Common myeloid progenitor, CD34-positive (primary cell): ENCODE measurements around the gene APOE.

Experiments used
- CTCF ChIA-PET: fragments of 350-600 bp; sonication (Branson Sonifier 250); formaldehyde crosslinking; loops from one replicate; lab custom pipeline; 2021; ENCODE audit warnings: antibody characterized with exemption; lab: Charles Lee
- POLR2A ChIA-PET: fragments of 350-600 bp; sonication (Branson Sonifier 250); formaldehyde crosslinking; loops from one replicate; lab custom pipeline; 2021; ENCODE audit warnings: antibody characterized with exemption; lab: Charles Lee
- DNase-seq, 3 donors: peaks; one replicate each; pipeline versions ENCODE4 v3.0.0 to v3.0.0-alpha.2; 2013
- H3K27ac ChIP-seq, 2 experiments: 1 replicate in 1 of 2; 2 replicates in 1 of 2; pipeline ENCODE4 v1.7.0; 2013; ENCODE audit warnings: inconsistent platforms in 2 of 2, low read length in 2 of 2, mild to moderate bottlenecking in 2 of 2, low read depth in 1 of 2, moderate library complexity in 1 of 2; ENCODE audit not compliant: severe bottlenecking in 2 of 2, insufficient read depth in 1 of 2, poor library complexity in 1 of 2
- H3K27me3 ChIP-seq, 5 experiments: replicated peaks in 2 of 5; 1 replicate in 3 of 5; 2 replicates in 2 of 5; pipeline versions ENCODE4 v1.6.1 to v1.7.0; 2013; ENCODE audit warnings: low read length in 4 of 5, mild to moderate bottlenecking in 2 of 5, moderate library complexity in 2 of 5, inconsistent platforms in 1 of 5; ENCODE audit not compliant: insufficient read depth in 5 of 5, control insufficient read depth in 4 of 5
- H3K36me3 ChIP-seq, 4 experiments: 1 replicate in 2 of 4; 2 replicates in 2 of 4; pipeline versions ENCODE4 v1.6.1 to v1.7.0; 2013; ENCODE audit warnings: low read length in 3 of 4, control low read depth in 1 of 4, mild to moderate bottlenecking in 1 of 4; ENCODE audit not compliant: control insufficient read depth in 4 of 4, insufficient read depth in 4 of 4
- H3K4me1 ChIP-seq, 4 experiments: 1 replicate in 3 of 4; 2 replicates in 1 of 4; pipeline versions ENCODE4 v1.6.1 to v1.7.1; 2013; ENCODE audit warnings: low read length in 3 of 4, mild to moderate bottlenecking in 3 of 4, control low read depth in 1 of 4, inconsistent platforms in 1 of 4, moderate library complexity in 1 of 4; ENCODE audit not compliant: control insufficient read depth in 4 of 4, insufficient read depth in 4 of 4; ENCODE audit errors: control extremely low read depth in 1 of 4
- H3K4me3 ChIP-seq, 7 experiments: 1 replicate in 4 of 7; 2 replicates in 3 of 7; pipeline versions ENCODE4 v1.5.1 to v1.7.0; 2013; ENCODE audit warnings: mild to moderate bottlenecking in 7 of 7, low read length in 6 of 7, moderate library complexity in 6 of 7, inconsistent platforms in 2 of 7, low read depth in 2 of 7, control low read depth in 1 of 7; ENCODE audit not compliant: insufficient read depth in 4 of 7, control insufficient read depth in 1 of 7; ENCODE audit errors: extremely low read depth in 1 of 7
- H3K9me3 ChIP-seq, 5 experiments: 1 replicate in 4 of 5; 2 replicates in 1 of 5; pipeline versions ENCODE4 v1.6.1 to v1.7.1; 2013; ENCODE audit warnings: low read length in 4 of 5, mild to moderate bottlenecking in 2 of 5, inconsistent platforms in 1 of 5, low read depth in 1 of 5, moderate library complexity in 1 of 5; ENCODE audit not compliant: control insufficient read depth in 4 of 5, insufficient read depth in 2 of 5; ENCODE audit errors: control extremely low read depth in 1 of 5
- WGBS: methylation state at CpG from one replicate; pipeline ENCODE4 v1.1.5; 2013; ENCODE audit not compliant: insufficient coverage; 5-methylcytosine and 5-hydroxymethylcytosine counted together

The APOE gene

GRCh38 chr19:44891016-44891882 is 14.3 kb upstream of the APOE start, which contains the start of gene TOMM40:
Gene TOMM40, plus strand, starts transcription at chr19:44891254. Its CDS starts 162 bp downstream, at chr19:44891416.
- WGBS, result under 1% methylated on average over 62 of the region's 81 CpGs
- peak within 1 kb of the TSS; percentile 71 to 98 (median 86) for H3K4me3 ChIP-seq
- POLR2A ChIA-PET, result interaction anchor here (0.7 to 0.9 kb wide), 4 partner anchors 23 to 200 kb away, joined by 3 to 4 read pairs (median 3); partner anchors contain the start of gene APOC1
- DNase-seq, result no peak
- H3K36me3 ChIP-seq, result peaks cover 2 to 49% (median 32%) of the 10 kb centered on the region in 4 experiments
- H3K4me1 ChIP-seq, result peaks cover 8 to 26% (median 23%) of the 10 kb centered on the region in 4 experiments
- no peaks in the 10 kb centered on the region for H3K27me3 ChIP-seq
- H3K9me3 ChIP-seq, result no peaks in the 10 kb centered on the region
- H3K27ac ChIP-seq, result peak within 1 kb of the TSS; percentile 64 to 86
- CTCF ChIA-PET, result interaction anchor here (1.8 to 2.2 kb wide), 2 partner anchors 14 to 61 kb away, joined by 6 to 8 read pairs; partner anchors contain the start of gene APOE

DNA sequence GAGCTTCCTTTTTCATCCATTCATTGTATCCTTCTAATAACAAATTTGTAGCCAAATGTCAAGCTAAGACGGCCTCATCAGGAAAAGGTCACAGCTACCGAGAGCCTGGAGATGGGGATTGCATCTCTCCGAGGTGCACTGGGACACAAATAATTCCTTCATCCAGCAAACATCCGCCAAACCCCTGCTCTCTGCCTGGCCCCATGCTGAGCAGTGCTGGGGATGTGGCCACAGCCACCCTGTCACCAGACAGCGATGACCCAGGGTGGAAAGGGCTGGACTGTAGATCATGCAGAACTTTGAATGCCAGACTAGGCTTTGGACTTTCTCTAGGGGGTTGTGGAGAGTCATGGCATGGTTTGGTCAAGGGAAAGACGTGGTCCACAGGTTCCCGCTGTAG is 12.7 kb upstream of the APOE start:
- ChIA-PET POLR2A (no interaction called here), CTCF (interaction anchor here (1.8 to 2.2 kb wide), 2 partner anchors 12 to 59 kb away, joined by 6 to 8 read pairs; partner anchors contain the start of gene APOE)
- H3K9me3 ChIP-seq, result no peaks in the 10 kb centered on the region
- peaks cover 8 to 26% (median 23%) of the 10 kb centered on the region in 4 experiments for H3K4me1 ChIP-seq
- no peaks in the 10 kb centered on the region for H3K27me3 ChIP-seq
- WGBS, result 95% methylated on average over 6 of the region's 7 CpGs
- no peak for DNase-seq
- H3K36me3 ChIP-seq, result peaks cover 5 to 56% (median 42%) of the 10 kb centered on the region in 4 experiments
- peak overlapping the region in 1 of 7 experiments; percentile 98 for H3K4me3 ChIP-seq
- H3K27ac ChIP-seq, result peak overlapping the region in 1 of 2 experiments; percentile 86

DNA sequence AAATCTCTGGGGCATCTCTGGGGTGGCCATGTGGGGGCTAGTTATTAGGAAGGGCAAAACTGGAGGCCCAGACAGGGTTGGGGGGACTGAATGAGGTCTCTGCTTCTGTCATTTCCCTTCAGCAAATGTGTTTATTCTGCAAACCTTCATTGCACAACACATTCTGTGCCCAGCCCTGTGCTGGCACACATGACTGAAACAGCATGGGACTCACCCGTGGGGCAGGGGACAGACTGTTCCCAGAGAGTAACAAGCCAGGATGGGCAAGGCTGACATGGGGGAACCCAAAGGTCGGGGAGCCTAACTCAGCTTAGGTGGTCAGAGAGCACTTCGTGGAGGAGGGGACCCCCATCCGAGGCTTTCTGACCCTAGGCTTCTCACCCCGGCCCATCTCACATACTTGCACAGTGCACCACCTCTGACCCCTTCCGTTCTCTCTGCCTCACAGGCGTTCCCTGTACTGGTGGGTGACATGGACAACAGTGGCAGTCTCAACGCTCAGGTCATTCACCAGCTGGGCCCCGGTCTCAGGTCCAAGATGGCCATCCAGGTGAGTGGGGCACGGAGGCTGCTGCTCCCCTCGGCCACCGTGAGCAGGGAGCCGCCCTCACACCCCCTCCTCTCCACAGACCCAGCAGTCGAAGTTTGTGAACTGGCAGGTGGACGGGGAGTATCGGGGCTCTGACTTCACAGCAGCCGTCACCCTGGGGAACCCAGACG is 12.1 kb upstream of the APOE start:
- no peaks in the 10 kb centered on the region for H3K27me3 ChIP-seq
- no peak overlapping the region for H3K27ac ChIP-seq
- no peak for DNase-seq
- H3K4me3 ChIP-seq, result no peak overlapping the region
- ChIA-PET POLR2A (no interaction called here), CTCF (interaction anchor here (1.4 to 2.2 kb wide), 3 partner anchors 10 to 59 kb away, joined by 5 to 8 read pairs (median 6); partner anchors contain the start of gene APOE)
- peaks cover 5 to 56% (median 45%) of the 10 kb centered on the region in 4 experiments for H3K36me3 ChIP-seq
- H3K4me1 ChIP-seq, result peaks cover 8 to 26% (median 23%) of the 10 kb centered on the region in 4 experiments
- 98% methylated on average over 17 of the region's 18 CpGs for WGBS
- H3K9me3 ChIP-seq, result no peaks in the 10 kb centered on the region

DNA sequence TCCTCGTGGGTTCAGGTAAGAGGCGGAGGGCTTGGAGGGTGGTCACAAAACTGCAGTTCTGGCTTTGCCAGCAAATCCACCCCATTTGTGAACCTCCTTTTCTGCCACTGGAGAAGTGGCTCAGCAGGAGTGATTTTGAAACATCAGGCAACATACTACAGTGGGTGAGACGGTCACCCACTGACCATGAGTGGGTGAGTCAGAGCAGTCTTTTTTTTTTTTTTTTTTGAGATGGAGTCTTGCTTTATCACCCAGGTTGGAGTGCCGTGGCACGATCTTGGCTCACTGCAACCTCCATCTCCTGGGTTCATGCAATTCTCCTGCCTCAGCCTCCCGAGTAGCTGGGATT is 11.6 kb upstream of the APOE start:
- CTCF ChIA-PET, result interaction anchor here (1.1 to 1.9 kb wide), 3 partner anchors 9 to 56 kb away, joined by 3 to 7 read pairs (median 5); partner anchors contain the start of gene APOE
- Histone ChIP-seq H3K9me3 (no peaks in the 10 kb centered on the region), H3K27ac (no peak overlapping the region), H3K4me3 (no peak overlapping the region), H3K27me3 (no peaks in the 10 kb centered on the region), H3K36me3 (peaks cover 5 to 56% (median 45%) of the 10 kb centered on the region in 4 experiments), H3K4me1 (peaks cover 8 to 26% (median 23%) of the 10 kb centered on the region in 4 experiments)
- no peak for DNase-seq
- WGBS, result 100% methylated on average over 2 of the region's 6 CpGs
- POLR2A ChIA-PET, result no interaction called here

- Histone ChIP-seq H3K36me3 (peaks cover 6 to 62% (median 48%) of the 10 kb centered on the region in 4 experiments), H3K9me3 (no peaks in the 10 kb centered on the region), H3K4me1 (peaks cover 8 to 21% (median 19%) of the 10 kb centered on the region in 4 experiments), H3K4me3 (no peak overlapping the region), H3K27ac (no peak overlapping the region), H3K27me3 (no peaks in the 10 kb centered on the region)
- CTCF ChIA-PET, result interaction anchor here (0.8 to 1.9 kb wide), 6 partner anchors 9 to 94 kb away, joined by 3 to 7 read pairs (median 3); partner anchors contain the start of gene APOE
- no peak for DNase-seq
- POLR2A ChIA-PET, result no interaction called here
- 97% methylated on average over 6 of the region's 9 CpGs for WGBS
Measured at GRCh38 chr19:44894946-44895345, 10.7 kb upstream of the APOE start.

- no peaks in the 10 kb centered on the region for H3K27me3 ChIP-seq
- no peak overlapping the region for H3K4me3 ChIP-seq
- ChIA-PET CTCF (no interaction called here), POLR2A (no interaction called here)
- peaks cover 0 to 2% (median 1%) of the 10 kb centered on the region in 4 experiments for H3K4me1 ChIP-seq
- WGBS, result 97% methylated on average over 7 of the region's 8 CpGs
- peaks cover 10 to 83% (median 63%) of the 10 kb centered on the region in 4 experiments for H3K36me3 ChIP-seq
- no peaks in the 10 kb centered on the region for H3K9me3 ChIP-seq
- no peak for DNase-seq
- H3K27ac ChIP-seq, result no peak overlapping the region
Measured at GRCh38 chr19:44897835-44898234, 7.8 kb upstream of the APOE start.
